ENCODE measurements around the gene FLRT3. TPM values are rescaled to one million over a fixed set of nuclear protein-coding genes. Genes with fewer than 3 reads are reported as not detected.
A peak's percentile ranks its signal among the peaks of the same experiment; 100 is the strongest.

The FLRT3 gene
- total RNA-seq (2021) = 2.1 TPM in 2 replicates
- long read RNA-seq, full-length matches to known transcripts = 15 of 15 reads
- long read RNA-seq, partial matches to known transcripts = 0 of 15 reads
- long read RNA-seq, other reads (novel, unspliced or antisense) = 0 of 15 reads

DNA sequence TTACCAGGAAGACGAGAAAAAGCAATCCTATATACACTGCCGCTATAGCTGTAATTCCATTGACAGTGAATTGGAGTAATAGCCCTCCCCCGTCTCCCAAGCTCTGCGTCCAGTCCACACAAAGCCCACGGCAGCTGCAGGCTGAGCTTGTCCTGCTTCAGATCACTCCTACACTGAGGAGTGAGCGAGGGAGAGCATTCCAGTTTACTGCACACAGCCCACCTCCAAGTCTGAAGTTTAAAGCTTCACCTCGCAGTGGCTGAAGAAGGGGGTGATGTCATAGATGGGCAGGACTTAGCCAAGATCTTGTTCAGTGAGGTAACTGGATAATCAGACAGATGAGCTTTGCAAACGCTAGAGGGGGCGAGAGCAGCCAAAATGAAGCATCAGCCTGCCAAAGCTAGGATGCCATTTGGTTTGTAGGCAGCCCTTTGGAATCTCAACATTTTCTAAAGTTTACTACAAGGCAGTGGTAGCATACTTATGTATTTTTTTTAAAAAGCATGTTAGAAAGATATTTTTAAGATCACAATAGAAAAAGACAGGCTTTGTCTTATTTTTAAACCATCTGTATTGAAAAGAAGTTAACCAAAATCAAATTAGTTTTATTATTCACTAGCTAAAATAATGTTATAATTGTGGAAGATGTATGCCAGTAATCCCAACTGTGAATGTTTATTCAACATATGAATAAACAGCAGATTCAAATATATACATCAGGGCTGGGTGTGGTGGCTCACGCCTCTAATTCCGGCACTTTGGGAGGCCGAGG is at the start of gene FLRT3:
Gene FLRT3 (minus strand): TSS at position 213 of the 772 bp plus-strand sequence. CDS start 10,106 bp downstream, outside the sequence.
- Histone ChIP-seq H2BK120ac (ENCODE audit: low read depth, low read length, poor library complexity, severe bottlenecking) (no peak within 1 kb of the TSS), H3K4me1 (ENCODE audit: insufficient read depth, low read length) (no peaks in the 10 kb centered on the region), H2AK5ac (ENCODE audit: insufficient read length, low read length) (no peak within 1 kb of the TSS), H2BK12ac (ENCODE audit: insufficient read length, low read depth, low read length) (no peak within 1 kb of the TSS), H3K27me3 (ENCODE audit: insufficient read depth, low read length) (no peaks in the 10 kb centered on the region), H3K4ac (ENCODE audit: low read depth, low read length) (no peak within 1 kb of the TSS), H3K23me2 (ENCODE audit: insufficient read length, low read depth, low read length, poor library complexity, severe bottlenecking) (peaks cover 4% of the 10 kb centered on the region), H3K9me3 (ENCODE audit: control insufficient read depth, low read depth, low read length) (no peaks in the 10 kb centered on the region), H2BK5ac (ENCODE audit: insufficient read length, low read length) (no peak within 1 kb of the TSS), H2BK15ac (ENCODE audit: low read depth, low read length) (no peak within 1 kb of the TSS), H3K79me2 (ENCODE audit: insufficient read depth, low read length) (no peaks in the 10 kb centered on the region), H4K91ac (ENCODE audit: insufficient read length, low read depth, low read length) (no peak within 1 kb of the TSS), H4K8ac (replicated peaks; ENCODE audit: insufficient read length, low read depth, low read length) (no peak within 1 kb of the TSS), H3K56ac (ENCODE audit: insufficient read length, low read depth, low read length) (no peak within 1 kb of the TSS), H4K20me1 (ENCODE audit: control insufficient read depth, insufficient read depth, insufficient read length) (no peaks in the 10 kb centered on the region), H2AFZ (ENCODE audit: low read length) (peak within 1 kb of the TSS; percentile 23), H3T11ph (ENCODE audit: low read length) (no peak within 1 kb of the TSS), H3K4me2 (ENCODE audit: insufficient read depth, insufficient read length, low read length) (peak within 1 kb of the TSS; percentile 56), H2BK20ac (ENCODE audit: low read depth, low read length, poor library complexity, severe bottlenecking) (no peak within 1 kb of the TSS), H3K23ac (ENCODE audit: insufficient read length, low read depth, low read length) (no peak within 1 kb of the TSS), H3K18ac (ENCODE audit: insufficient read length, low read depth, low read length) (peak within 1 kb of the TSS; percentile 84), H3K14ac (ENCODE audit: insufficient read depth, low read length) (no peak within 1 kb of the TSS; the same call in 1 of the 2 replicates), H3K79me1 (ENCODE audit: insufficient read depth, low read depth, low read length, poor library complexity, severe bottlenecking) (no peaks in the 10 kb centered on the region), H3K27ac (ENCODE audit: insufficient read length, low read depth, low read length) (no peak within 1 kb of the TSS), H4K5ac (ENCODE audit: insufficient read length, low read depth, low read length) (no peak within 1 kb of the TSS), H3K9ac (ENCODE audit: extremely low read depth, insufficient read length, low read length) (no peak within 1 kb of the TSS)
- H3K36me3 Mint-ChIP-seq (ENCODE audit: insufficient read depth in 1 of 3, low read depth in 3 of 3) = no peaks in the 10 kb centered on the region
- peak; percentile 88 for DNase-seq
- no peaks in the 10 kb centered on the region for H3K27me3 Mint-ChIP-seq (ENCODE audit: low read depth)
- H3K4me3 Mint-ChIP-seq = peak within 1 kb of the TSS; percentile 42 to 67
- 0 out of 7 replicates have a peak within 1 kb of the TSS, but pooled peaks of 1 of the 3 experiments have one; percentile 53 for H3K27ac Mint-ChIP-seq
- H3K4me1 Mint-ChIP-seq = peaks cover 28 to 30% of the 10 kb centered on the region in 2 experiments
- TF ChIP-seq, protein P1, sequence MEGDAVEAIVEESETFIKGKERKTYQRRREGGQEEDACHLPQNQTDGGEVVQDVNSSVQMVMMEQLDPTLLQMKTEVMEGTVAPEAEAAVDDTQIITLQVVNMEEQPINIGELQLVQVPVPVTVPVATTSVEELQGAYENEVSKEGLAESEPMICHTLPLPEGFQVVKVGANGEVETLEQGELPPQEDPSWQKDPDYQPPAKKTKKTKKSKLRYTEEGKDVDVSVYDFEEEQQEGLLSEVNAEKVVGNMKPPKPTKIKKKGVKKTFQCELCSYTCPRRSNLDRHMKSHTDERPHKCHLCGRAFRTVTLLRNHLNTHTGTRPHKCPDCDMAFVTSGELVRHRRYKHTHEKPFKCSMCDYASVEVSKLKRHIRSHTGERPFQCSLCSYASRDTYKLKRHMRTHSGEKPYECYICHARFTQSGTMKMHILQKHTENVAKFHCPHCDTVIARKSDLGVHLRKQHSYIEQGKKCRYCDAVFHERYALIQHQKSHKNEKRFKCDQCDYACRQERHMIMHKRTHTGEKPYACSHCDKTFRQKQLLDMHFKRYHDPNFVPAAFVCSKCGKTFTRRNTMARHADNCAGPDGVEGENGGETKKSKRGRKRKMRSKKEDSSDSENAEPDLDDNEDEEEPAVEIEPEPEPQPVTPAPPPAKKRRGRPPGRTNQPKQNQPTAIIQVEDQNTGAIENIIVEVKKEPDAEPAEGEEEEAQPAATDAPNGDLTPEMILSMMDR (conservative IDR thresholded peaks at IDR 0.05) = peak; percentile 86
- no peaks in the 10 kb centered on the region for H3K9me3 Mint-ChIP-seq
- no CpG with 5 or more reads among the region's 12 CpGs for WGBS (ENCODE audit: extremely low coverage, insufficient read length, low lambda C conversion rate)
